ENCODE data around the gene ZXDA. TPM values are rescaled to one million over a fixed set of nuclear protein-coding genes. Genes with fewer than 3 reads are reported as not detected.

ZXDA gene
- total RNA-seq, result 3.6 and 4.4 TPM in 2 replicates

GRCh38 chrX:57910287-57910912 lies at the start of gene ZXDA:
ZXDA (minus strand) TSS chrX:57910458; CDS start chrX:57910420, 38 bp downstream.

Other genes starting within 250 kb of the ZXDA start
- gene NLRP2B, start 230.2 kb downstream of the ZXDA start, total RNA-seq, result under 0.01 TPM in 1 of 2 replicates, not detected in the other

Data from bronchial smooth muscle cell (primary cell).